GM19238 (cell line): ENCODE measurements around the gene CTIF.

ENCODE experiments used
- DNase-seq: peaks from one replicate; pipeline ENCODE4 v3.0.0; 2011; ENCODE audit warnings: low spot score; ENCODE audit not compliant: insufficient read length

The CTIF gene

DNA sequence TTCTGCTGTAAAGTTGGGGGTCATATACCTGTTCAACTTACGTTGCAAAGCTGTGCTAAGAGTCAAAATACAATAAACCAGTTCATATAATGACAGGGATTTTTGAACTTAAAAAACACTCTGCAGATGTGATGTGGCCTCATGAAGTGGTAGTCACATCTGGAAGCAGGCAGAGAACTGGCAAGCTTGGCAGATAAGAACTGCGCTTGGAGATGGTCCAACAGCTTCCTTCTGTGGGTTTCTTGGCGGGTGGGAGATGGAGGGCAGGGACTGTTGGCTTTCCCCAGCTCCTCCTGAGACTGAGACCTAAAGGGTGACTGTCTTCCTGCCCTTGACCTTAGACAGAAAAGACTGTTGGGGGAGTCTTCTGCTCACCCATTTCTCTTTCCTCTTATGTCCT, 140.4 kb downstream of the CTIF start:
- DNase-seq, result no peak

DNA sequence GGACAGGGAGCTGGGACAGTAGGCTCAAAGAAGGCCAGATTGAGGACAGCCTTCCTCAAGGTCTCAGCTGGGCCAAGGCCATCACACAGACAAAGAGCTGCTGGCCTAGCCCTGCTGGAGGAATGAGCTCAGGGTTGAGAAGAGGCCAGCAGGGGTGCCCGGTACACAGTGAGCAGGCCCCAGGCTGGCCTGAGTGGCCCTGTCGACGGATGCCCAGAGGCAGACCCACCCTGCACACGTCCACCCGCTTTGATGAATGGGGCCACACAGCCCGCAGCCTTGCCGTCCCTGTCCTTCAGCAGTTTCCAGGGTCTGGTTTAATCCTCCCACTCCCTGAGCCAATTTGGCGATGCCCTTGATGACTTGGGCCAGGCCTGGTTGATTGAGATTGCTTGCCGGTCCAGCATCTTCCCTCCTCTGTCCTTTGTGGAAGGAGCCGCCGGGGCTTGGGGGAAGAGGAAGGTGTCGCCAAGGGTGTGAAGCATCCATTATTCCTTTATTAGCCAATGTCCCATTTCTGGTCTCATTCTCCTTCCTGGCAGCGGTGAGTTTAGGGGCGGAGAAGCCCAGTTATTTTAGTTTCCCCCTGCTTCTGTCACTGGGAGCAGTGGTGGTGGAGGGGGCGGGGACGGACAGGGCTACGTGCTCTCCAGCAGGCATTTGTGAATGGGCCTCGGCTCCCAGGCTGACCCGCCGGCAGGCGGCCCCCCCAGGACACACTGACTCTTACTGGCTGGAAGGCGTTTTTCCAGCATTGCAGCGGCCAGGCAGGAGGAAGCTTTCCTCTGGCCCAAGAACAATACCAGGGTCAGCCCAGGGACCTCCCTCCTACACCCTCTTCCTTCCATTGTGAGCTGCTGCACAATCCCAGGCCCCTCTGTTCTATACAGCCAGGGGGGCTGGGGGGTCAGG, 141.8 kb downstream of the CTIF start:
- DNase-seq, result no peak

DNA sequence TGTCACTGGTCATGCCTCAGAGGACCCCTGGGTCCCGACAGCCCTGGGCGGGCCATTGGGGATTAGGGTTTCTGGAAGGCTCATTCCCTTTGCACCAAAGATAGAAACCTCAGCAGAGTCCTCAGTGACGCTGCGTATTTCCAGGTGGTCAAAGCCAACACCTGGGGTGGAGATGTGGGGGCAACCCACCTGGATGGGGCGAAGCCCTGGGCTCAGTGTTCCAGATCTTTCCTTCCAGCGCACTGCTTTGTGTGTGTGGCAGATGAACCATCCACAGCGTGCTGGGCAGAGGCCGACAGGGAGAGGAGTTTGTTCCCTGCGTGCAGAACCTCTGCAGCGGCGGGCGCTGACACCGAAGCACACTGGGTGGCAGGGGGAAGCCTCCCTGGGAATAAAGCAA, 143.9 kb downstream of the CTIF start:
- no peak for DNase-seq

DNA sequence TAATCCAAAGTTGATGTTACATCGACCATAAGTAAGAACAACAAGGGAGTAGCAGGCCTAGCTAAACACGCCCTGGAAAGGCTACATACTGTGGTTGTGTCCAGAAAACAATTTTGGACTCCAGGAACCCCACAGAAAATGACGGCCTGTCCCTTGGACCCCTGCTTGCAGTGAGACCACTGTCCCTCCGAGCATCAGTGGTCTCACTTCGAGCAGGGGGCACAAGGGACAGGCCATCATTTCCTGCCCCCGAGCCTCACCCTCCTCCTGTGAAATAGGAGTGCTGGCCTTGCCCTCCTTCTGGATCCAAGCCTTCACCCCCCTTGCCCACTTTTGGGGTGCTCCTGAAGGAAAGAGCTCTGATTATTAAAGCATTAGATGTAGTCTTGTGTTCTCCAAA, 144.4 kb downstream of the CTIF start:
- DNase-seq, result no peak

DNA sequence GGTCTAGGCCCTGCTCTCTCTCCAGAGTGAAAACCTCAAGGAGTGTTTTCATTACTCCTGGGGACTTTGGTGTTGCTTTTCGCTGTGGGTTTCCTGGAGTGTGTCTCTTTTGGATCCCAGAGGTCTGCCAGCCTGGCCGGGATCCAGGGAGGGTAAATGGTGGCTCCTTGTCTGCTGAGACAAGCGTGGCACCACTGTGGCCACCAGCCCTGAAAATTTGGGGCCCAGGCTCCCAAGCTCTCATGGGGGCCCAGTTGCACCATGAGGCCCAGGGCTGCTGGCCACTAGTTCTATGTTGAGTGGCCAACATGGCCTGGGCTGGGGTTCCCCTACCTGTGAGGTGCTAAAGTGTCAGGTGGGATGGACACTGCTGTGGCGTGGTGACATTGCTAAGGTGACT, 144.8 kb downstream of the CTIF start:
- no peak for DNase-seq

- no peak for DNase-seq
Measured at GRCh38 chr18:48687346-48688042, 148.7 kb downstream of the CTIF start.

GRCh38 chr18:48688961-48689360, 150.1 kb downstream of the CTIF start:
- no peak for DNase-seq

DNA sequence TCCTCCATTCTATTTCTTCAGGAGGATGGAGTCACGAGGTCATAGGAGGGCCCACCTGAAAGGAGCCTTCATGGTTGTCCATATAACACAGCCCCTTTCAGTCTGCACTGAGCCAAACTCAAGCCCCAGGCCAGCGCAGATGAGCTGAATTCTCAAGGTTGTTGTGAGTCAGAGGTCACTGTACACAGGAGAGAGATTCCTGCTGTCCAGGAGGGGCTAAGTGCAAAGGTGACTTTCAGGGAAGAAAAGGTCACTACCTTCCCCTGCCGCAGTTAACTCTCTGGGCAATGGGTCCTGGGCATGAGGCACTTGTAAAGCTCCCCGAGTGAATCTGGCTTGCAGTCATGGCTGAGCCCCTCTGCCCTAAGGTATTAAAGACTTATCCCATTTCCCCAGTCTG, 150.7 kb downstream of the CTIF start:
- no peak for DNase-seq

DNA sequence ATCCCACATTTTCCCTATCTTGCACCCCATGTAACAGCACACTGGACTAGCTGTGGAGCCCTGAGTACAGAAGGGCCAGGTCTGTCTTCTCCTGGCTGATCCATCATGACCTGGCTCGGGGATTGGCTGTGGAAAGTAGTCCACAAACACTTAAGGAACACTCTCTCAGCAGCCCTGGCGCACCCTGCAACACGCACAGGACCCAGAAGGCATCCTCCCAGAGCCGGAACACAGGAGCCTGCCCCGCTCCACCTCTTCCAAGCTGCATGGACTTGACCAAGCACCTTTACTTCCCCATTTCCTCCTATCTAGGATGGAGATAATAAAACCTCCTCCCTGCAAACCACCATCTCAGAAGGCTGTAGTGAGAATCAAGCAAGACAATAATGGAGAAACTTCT, 151.7 kb downstream of the CTIF start:
- no peak for DNase-seq

DNA sequence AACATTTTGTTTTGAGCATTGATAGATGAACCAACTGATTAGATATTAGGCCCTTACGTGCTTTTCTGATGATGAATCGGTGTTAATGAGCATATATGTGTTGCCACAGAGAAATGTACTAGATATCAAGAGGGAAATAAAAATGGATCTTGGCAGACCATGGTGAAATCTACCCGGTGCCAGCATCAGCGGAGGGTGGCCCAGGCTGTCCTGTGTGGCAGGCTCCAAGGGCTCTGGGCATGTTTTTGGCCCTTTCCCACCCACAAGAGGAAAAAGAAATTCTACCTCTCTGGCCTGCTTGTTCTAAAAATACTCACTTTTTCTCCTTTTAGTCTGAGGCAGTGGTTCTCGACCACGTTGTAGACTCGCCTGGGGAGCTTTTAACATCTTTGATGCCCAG, 154.2 kb downstream of the CTIF start:
- DNase-seq, result no peak

DNA sequence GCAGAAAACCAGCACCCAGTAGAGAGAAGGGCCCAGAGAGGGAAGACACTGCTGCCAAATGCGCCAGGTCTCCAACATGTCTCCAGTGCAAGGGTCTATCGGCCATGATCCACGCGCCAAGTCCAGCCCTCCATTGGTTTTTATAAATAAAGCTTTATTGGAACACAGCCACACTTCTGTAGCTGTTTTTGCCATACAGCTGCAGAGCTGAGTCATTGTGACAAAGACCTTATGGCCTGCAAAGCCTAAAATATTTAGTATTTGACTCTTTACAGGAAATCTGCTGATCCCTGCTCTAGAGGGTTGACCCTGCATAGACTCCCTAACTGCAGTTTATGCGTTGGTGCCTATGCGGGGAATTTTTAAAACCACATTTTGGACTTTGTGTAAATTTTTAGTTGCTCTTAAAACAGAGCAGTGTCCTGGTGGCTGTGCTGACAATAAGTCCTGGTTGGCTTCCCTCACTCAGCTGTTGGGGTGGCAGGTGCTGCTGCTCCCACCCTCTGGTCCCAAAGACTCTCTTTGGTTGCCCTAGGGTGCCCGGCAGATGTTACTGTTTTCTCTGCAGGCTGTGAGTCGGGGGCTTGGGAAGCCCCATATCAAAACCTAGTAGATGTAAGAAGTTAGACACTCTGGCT, 154.9 kb downstream of the CTIF start:
- no peak for DNase-seq

DNA sequence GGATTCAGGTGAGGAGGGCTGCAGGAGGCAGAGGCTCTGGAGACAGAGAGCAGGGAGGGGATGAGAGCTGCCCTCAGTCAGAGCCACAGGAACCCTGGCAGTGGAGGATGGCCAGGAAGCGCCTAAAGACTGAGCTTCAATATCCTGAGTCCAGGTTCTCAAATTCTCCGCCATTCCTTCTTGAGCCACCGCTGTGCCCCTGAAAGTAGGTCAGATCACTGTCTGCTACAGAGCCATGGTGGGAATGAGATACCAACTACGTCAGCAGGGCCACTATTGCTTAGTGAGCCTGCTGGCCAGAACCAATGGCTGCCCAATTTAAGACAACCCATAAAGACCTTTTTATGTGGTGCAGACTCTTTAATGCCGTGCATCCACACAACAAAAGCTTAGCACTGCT, 155.5 kb downstream of the CTIF start:
- DNase-seq, result no peak

GRCh38 chr18:48695671-48696070, 156.8 kb downstream of the CTIF start:
- no peak for DNase-seq

GRCh38 chr18:48696218-48696617, 157.4 kb downstream of the CTIF start:
- DNase-seq, result no peak

DNA sequence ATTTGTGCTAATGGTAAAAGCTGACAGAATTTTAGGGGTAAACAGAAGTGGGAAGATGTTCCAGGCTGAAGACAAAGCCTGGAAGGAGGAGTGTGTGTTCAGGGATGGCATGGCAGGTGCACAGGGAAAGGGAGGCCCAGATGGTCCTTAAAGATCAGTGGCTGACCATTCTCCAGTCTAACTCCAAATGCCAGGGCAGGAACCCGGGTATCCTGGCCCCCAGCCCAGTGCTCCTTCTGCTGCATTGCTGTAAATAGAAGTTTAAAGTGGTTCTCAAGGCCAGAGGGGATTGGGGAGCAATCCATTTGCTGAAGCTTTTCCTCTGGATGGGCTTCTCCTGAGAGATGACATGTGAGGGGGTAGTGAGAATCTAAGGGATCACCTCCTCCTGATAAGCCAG, 158.6 kb downstream of the CTIF start:
- no peak for DNase-seq

GRCh38 chr18:48698707-48699106, 159.9 kb downstream of the CTIF start:
- no peak for DNase-seq

- no peak for DNase-seq
Measured at GRCh38 chr18:48699761-48700160, 160.9 kb downstream of the CTIF start.

- no peak for DNase-seq
Measured at GRCh38 chr18:48700446-48700845, 161.6 kb downstream of the CTIF start.

DNA sequence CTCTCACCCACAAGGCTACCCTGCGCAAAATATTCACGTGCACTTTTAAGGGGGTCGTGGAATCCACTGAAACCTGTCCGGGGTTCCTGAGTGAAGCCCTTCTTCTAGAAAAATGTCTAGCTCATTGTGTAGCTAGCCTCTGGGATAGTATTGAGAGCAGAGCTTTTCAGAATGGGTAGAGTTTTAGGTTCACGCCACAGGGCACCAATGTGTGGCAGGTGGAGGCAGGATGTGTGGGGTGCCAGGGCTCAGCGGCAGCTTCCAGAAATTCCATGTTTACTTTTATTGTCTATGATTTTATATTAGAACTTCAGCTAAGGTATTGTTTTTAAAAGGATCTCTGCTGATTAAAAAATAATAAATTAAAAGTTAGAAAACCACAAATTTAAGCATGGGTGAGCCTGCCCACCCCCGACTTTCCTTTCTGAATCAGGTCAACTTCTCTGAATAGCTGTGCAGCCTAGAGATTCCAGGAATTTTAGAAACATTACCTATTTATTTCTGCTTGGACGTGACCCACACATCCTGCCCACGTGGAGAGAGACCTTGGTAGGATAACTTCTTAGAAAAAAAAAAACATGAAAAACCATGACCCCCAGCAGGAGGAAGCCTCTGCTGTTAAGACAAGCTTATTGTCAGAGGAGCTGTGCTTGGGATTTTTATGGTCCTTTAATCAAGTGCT, 163.7 kb downstream of the CTIF start:
- no peak for DNase-seq

GRCh38 chr18:48703028-48703386, 164.2 kb downstream of the CTIF start:
- DNase-seq, result no peak

DNA sequence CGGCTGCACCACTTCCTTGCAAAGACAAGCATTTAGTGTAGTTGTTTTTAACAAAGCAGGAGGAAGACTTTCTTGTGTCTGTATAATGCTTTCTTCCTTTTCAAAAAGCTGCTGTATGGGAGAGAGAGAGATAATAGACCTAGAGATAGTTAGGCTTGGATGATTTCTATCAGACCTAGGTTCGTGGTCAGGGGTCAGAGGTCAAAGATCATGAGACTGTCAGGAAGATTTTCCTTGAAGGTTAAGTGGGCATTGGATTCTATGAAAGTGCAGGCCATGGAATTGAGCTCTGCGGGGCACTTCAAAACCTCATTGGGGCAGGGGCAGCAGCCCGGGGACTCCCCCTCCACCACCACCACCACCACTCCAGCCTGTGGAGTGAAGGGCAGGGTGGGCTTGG, 164.6 kb downstream of the CTIF start:
- no peak for DNase-seq

- no peak for DNase-seq
Measured at GRCh38 chr18:48705043-48705442, 166.2 kb downstream of the CTIF start.
